ENCODE measurements around the gene CCL21.

CCL21 gene

GRCh38 chr9:34701769-34702736, 7.9 kb downstream of the CCL21 start:
- peak; percentile 58 to 78 for DNase-seq

GRCh38 chr9:34701023-34701768, 8.7 kb downstream of the CCL21 start:
- peak; percentile 33 to 52 for DNase-seq

GRCh38 chr9:34694811-34695210, 15.1 kb downstream of the CCL21 start:
- no peak for DNase-seq

- DNase-seq: no peak
These were observed 16.4 kb downstream of the CCL21 start for GRCh38 chr9:34693560-34693959.

GRCh38 chr9:34691936-34692315, 18.0 kb downstream of the CCL21 start:
- no peak for DNase-seq

- peak; percentile 75 to 87 for DNase-seq
These were observed 18.7 kb downstream of the CCL21 start, which contains the start of gene CCL19 for GRCh38 chr9:34690983-34691935. Gene CCL19, minus strand, starts transcription at chr9:34691276. Its CDS starts 137 bp downstream, at chr9:34691139.

GRCh38 chr9:34689512-34689911, 20.4 kb downstream of the CCL21 start:
- no peak for DNase-seq

- DNase-seq: no peak
These were observed 20.8 kb downstream of the CCL21 start for GRCh38 chr9:34689116-34689470.

- DNase-seq: no peak
These were observed 21.4 kb downstream of the CCL21 start for GRCh38 chr9:34688329-34689115.

- no peak for DNase-seq
These were observed 22.5 kb downstream of the CCL21 start for GRCh38 chr9:34687276-34688030.

GRCh38 chr9:34686732-34687131, 23.2 kb downstream of the CCL21 start:
- DNase-seq: peak; percentile 16 to 62

GRCh38 chr9:34686231-34686630, 23.7 kb downstream of the CCL21 start:
- DNase-seq: no peak

- DNase-seq: no peak
These were observed 24.3 kb downstream of the CCL21 start for GRCh38 chr9:34685591-34685990.

- DNase-seq: no peak
These were observed 25.1 kb downstream of the CCL21 start for GRCh38 chr9:34684816-34685215.

GRCh38 chr9:34684145-34684544, 25.8 kb downstream of the CCL21 start:
- DNase-seq: no peak

GRCh38 chr9:34675869-34676268, 34.1 kb downstream of the CCL21 start:
- no peak for DNase-seq

- peak; percentile 87 to 92 for DNase-seq
These were observed 34.8 kb downstream of the CCL21 start for GRCh38 chr9:34675048-34675714.

- no peak for DNase-seq
These were observed 35.5 kb downstream of the CCL21 start for GRCh38 chr9:34674440-34674839.

GRCh38 chr9:34671307-34671706, 38.6 kb downstream of the CCL21 start:
- no peak for DNase-seq

- DNase-seq: no peak
These were observed 40.0 kb downstream of the CCL21 start for GRCh38 chr9:34669809-34670562.
